GM21515 (cell line): ENCODE data around the gene DVL3.
"Not testable (repeated sequence)": the region's sequence is repeated elsewhere in the genome, so short reads cannot be mapped to it uniquely, and the experiment has no call there.

Source experiments
- ATAC-seq: cut with Tn5 transposase; IDR thresholded peaks from one replicate; pipeline ENCODE4 v1.9.1; 2021; ENCODE audit not compliant: unreplicated experiment

Gene DVL3

DNA sequence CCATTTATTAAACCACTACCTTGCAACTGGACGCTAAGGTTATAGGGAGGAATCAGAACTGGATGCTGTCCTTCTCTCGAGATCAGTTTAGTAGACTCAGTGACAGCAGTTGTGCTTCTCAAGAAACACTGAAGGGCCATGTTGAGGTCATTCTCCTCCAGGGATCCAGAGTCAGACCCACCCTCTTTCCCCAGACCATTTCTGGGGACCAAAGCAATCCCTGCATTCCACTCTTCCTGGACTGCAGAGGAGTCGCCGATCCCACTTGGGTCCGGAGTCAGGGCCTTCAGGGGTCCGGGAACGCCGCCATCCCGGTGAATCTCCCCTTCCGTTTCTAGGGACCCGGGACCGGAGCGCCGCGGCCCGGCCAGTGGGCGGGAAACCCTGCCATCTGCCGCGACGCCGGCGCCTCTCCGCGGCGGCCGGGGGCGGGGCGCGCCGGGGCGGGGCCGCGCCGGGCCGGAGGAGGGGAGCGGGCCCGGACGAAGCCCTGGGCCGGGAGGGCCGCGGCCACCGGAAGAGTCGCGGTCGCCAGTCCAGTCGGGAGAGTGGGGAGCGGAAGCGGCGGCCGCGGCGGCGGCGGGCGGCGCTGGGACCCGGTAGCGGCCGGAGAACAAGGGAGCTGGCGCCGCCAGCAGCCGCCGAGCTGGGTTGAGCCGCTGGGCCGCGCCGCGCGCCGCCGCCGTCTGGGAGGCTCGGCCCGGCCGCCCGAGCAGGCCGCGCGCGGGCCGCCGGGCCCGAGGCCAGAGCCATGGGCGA is at the start of gene DVL3:
DVL3 (plus strand) TSS at position 493 of the 759 bp plus-strand sequence; CDS start at position 752, 259 bp downstream.
- ATAC-seq, result peak; percentile 78

DNA sequence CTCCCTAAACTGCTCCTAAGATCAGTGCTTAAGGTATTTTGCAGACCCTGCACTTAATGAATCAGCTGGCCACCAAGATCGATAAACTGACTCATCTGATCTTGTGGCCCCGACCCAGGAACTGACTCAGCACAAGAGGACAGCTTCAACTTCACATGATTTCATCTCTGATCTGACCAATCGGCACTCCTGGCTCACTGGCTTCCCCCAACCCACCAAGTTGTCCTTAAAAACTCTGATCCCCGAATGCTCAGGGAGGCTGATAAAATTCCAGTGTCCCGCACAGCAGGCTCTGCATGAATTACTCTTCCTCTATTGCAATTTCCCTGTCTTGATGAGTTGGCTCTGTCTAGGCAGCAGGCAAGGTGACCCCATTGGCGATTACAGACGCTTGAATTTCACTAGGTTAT is 44.9 kb upstream of the DVL3 start:
- no peak for ATAC-seq

DNA sequence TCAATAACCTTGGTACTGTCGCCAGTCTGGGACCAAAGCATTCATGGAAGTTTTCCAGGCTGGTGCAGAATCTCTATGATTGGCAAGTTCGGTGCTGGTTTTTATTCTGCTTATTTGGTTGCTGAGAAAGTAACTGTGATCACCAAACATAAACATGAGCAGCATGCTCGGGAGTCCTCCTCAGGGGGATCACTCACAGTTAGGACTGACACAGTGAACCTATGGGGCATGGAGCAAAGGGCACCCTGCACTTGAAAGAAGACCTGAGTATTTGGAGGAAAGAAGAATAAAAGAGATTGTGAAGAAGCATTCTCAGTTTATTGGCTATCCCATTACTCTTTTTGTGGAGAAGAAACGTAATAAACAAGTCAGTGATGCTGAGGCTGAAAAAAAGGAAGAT is 39.2 kb upstream of the DVL3 start:
- no peak for ATAC-seq

DNA sequence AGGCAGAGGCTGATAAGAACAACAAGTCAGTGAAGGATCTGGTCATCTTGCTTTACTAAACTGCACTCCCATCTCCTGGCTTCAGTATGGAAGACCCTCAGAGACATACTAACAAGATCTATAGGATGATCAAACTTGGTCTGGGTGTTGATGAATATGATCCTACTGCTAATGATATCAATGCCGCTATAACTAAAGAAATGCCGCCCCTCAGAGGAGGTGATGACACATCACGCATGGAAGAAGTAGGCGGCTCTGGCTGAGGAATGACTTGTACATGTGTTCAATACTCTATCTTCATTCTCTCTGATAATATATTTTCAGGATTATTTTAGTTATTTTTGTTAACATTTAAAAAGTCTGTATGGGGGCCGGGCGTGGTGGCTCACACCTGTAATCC is 37.5 kb upstream of the DVL3 start:
- no peak for ATAC-seq

DNA sequence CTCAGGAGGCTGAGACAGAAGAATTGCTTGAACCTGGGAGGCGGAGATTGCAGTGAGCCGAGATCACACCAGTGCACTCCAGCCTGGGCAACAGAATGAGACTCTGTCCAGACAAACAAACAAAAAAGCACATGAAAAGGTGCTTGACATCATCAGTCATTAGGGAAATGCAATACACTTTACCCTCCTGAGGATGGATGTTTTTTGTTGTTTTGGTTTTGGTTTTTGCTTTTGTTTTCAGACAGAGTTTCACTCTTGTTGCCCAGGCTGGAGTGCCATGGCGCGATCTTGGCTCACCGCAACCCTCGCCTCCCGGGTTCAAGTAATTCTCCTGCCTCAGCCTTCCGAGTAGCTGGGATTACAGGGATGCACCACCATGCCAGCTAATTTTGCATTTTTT is 34.1 kb upstream of the DVL3 start:
- not testable (repeated sequence) for ATAC-seq

DNA sequence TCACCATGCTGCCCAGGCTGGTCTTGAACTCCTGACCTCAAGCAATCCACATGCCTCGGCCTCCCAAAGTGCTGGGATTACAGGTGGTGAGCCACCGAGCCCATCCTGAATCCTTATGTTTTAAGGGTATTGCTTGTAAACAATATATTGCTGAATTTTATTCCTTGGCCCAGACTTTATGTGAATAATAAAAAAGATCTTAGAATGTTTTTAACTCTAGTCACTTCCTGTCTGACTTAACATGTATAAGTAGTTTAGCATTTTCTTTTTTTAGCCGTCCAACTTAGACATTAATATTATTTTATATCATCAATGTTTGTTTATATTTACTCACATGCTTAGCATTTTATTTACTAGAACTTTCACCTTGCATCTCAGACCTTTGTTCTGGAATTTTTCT is 29.2 kb upstream of the DVL3 start:
- no peak for ATAC-seq

DNA sequence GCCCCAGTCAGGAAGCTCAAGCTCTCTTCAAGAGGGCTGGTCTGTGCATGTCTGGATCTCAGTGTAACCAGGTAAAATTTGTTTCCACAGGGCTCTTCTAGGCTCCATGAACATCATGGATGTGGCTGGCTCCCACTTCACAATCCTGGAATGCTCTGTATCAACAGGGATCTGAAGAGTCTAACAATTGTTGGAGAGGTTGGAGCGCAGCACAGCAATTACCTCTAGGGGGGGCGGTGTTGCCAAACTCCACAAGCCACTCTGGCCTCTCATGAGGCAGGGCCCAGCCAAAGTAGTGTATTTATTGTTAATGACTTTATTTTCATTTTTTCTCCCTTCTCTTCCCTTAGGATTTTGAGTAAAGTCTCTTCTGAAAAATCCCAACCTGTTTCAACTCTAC is 26.2 kb upstream of the DVL3 start:
- no peak for ATAC-seq

DNA sequence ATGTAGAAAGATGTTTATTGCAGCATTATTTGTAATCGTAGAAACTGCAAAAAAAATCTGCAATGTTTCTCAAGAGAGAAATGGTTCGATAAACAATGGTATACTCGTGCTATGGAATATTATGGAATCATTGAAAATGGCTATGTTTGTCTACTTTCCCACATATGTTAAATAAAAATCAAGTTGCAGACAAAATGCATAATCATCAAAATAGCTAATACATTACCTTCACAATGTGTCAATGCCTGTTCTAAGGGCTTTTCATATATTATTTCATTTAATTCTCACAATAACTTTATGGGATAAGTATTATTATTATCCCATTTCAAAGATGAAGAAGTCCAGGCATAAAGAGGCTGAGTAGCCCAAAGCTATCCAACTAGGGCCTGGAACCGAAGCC is 22.2 kb upstream of the DVL3 start:
- no peak for ATAC-seq

DNA sequence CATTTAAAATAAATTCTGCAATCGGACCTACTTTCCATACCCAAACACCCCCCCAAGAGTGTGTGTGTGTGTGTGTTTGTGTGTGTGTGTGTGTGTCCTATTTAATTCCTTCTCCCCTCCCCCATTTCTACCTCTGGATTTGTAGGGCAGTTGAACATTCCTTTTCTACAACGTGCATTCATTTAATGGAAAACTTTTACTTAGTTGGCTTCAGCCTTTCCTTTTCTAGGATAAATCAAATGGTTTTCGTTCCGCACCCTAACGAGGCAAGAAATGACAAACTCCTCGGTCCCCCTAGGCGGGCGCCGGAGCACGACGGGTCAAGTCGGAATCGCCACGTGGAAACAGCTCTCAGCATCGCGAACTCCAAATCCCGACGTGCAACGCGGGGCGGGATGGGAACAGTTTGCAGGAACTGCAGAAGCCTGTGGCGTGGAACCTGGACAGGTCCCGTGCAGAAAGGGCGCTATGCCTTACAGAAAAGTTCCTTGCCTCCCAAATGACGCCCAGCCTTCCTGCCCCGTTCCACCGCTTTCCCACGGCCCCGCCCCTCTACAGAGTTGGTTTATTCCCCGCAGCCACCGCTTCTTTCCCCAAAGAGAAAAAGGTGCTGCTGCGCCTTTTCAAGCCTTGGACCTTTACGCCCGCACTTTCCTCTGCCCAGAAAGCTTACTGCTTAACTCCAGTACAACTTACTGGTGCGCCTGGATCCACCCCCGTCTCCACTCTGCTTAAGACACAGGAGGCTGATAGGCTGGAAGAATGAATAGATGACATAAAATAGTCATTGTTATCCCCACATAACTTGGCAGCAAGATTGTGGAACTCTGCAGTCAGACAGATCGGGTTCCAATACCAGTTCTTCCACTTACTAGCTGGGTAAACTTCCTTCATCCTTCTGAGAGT is 21.1 kb upstream of the DVL3 start:
- ATAC-seq, result peak; percentile 41

DNA sequence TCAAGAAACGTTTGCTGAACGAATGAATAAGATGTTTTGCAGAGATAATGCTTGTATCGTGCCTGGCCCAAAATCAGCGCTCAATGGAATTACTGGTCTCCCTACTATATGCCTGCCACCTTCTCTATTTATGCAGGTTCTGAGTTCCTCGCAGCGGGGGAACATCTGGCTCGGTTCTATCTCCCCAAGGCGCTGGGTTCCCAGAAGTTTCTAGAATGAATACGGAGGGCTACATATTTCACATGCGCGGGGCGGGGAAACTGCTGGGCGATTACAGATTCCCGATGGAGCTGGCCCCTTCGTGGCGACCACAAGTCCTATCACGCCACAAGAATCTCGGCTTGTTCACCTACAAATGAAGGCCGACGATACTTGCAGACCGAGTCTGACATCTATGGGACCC is 20.4 kb upstream of the DVL3 start:
- peak; percentile 2 for ATAC-seq

DNA sequence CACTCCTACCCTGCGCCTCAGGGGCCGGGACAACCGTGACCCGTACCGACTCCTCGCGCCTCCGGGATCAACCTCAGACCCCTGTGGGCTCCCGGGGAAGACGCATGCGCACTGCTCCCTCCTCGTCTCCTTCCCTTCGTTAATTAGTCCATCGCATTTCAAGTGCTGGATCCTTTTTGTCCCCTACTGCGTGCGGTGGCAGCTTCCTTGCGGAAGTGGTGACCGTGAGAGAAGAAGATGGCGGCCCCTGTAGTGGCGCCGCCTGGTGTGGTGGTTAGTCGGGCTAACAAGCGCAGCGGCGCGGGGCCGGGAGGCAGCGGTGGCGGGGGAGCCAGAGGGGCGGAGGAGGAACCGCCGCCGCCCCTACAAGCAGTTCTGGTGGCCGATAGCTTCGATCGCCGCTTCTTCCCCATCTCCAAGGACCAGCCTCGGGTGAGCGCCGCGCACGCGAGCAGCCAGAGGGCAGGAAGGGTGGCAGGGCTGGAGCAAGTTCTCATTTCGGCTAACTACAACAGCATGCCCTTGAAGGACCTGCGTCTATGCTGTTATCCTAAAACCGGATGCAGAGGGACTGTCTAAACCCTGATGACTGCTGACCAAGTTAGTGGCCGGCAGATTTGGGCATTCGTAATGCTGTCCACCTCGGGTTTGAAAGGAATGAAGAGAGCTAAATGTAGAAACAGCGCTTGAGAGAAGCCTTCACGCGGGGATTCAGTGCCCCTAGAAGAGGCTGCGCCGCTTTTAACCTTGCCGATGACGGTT is 19.8 kb upstream of the DVL3 start, which contains the start of gene EIF2B5:
EIF2B5 (plus strand) TSS at position 210 of the 762 bp plus-strand sequence; CDS start at position 238, 28 bp downstream.
- ATAC-seq, result peak; percentile 85

DNA sequence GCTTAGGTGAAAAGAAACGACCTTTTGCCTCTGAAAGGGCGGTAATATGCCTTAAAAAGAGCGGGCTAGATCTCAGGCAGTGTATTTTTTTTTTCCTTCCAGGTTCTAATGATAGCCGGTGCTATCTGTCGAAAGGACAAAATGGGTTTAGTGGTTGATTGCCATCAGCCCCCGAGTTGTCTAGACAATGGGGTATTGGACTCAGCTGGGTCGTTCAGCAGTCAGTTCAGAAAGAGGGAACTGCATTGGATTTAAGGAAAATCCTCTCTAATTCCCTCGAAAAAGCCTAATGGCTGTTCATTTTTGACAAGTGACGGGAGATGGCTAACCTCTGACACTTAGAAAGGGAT is 19.3 kb upstream of the DVL3 start:
- ATAC-seq, result no peak

DNA sequence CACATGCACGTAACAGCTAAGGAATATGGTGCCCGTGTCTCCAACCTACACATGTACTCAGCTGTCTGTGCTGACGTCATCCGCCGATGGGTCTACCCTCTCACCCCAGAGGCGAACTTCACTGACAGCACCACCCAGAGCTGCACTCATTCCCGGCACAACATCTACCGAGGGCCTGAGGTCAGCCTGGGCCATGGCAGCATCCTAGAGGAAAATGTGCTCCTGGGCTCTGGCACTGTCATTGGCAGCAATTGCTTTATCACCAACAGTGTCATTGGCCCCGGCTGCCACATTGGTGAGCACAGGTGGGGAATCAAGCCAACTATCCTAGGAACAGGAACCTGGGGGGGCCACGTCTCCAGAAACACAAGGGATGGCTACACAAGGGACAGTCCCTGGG is 14.7 kb upstream of the DVL3 start:
- ATAC-seq, result no peak

DNA sequence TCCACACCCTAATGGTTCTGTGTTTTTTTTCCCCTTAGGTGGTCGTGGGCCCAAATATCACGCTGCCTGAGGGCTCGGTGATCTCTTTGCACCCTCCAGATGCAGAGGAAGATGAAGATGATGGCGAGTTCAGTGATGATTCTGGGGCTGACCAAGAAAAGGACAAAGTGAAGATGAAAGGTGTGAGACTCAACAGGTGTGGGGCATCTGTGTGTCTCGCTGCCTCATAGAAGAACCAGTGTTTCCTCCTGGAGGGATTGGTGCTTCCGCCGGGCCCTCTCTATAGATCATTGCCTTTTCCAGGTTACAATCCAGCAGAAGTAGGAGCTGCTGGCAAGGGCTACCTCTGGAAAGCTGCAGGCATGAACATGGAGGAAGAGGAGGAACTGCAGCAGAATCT is 13.0 kb upstream of the DVL3 start:
- ATAC-seq, result no peak

DNA sequence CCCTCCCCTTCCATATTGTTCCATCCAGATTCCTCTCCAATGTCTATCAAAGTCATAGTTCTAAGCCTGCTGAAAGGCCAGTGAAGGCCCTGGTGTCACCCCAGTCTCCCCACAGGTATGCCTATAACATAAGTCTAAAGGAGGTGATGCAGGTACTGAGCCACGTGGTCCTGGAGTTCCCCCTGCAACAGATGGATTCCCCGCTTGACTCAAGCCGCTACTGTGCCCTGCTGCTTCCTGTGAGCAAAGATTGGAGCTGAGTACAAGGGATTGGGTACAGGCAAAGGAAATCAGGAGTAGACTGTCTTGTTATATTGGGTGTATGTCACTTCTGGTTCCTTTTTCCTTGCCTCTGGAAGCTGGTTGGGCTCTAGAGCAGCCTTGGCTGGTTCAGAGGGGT is 11.8 kb upstream of the DVL3 start:
- ATAC-seq, result no peak

DNA sequence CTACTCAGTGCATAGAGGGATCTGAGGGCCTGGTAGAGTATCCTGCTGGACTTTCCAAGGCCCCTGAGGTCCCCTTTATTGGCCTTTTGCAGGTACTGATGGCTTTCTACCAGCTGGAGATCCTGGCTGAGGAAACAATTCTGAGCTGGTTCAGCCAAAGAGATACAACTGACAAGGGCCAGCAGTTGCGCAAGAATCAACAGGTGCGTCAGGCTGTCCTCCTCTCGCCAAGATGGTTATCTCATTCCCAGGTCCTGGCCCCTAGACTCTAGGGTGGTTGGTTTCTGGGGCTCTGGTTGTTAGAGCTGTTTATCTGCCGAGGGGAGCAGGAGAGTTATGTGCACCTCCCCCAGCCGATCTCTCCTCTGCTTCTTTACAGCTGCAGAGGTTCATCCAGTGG is 10.7 kb upstream of the DVL3 start:
- ATAC-seq, result no peak

DNA sequence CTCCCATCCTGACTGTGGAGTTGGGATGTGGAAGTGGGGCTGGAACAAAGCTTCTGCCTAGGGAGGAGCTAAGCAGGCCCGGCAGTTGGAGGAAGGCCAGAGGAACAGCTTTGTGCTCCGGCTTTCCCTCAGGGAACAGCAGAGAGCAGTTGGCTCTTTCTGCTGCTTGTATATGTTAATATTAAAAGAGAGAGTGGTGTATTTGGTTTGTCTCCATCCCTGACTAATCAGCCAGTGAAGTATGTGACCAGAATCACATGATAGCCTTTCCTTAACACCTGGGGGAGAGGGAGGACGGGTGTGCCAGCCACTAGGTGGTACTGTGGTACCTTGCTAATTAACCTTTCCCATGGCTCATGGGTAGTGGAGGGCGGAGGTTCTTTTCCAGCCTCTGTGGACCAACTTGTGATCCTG is 10.1 kb upstream of the DVL3 start:
- ATAC-seq, result no peak

DNA sequence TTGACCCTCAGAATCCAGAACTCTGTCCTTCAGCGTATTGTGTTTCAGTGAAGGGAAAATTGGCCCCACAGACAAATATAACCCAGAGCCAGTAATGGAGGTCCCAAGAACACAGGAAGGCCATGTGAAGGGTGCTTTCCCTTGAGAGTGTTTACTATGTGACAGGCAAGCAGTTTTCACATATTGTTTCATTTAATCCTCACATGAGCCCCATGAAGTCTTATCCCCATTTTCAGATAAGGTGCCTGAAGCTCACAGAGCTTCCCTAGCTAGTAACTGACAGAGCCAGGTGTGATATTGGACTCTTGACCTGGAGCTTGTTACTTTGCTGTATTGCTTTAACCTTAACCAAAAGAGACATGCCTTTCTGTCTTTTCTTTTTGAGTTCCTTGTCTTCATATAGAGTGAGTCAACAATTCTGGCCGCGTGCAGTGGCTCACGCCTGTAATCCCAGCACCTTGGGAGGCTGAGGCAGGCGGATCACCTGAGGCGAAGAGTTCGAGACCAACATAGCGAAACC is 9.4 kb upstream of the DVL3 start:
- ATAC-seq, result no peak

DNA sequence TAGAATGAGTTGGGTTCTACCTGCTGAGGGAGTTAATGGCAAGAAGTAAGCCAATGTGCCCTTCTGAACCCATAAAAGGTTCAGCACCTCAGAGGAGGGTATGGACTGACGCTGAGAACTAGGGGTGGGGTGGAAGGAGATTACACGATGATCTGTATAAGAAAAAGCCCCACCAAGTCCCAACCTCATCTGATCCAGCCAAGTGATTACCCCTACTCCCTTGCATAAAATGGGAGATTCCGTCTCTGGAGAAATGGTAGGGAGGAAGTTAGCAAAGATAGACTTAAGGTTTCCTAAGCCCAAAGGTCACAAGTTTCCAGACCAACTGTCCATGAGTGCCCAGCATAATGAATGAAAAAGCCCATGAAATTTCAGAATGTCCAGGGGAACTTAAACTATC is 7.1 kb upstream of the DVL3 start:
- no peak for ATAC-seq

DNA sequence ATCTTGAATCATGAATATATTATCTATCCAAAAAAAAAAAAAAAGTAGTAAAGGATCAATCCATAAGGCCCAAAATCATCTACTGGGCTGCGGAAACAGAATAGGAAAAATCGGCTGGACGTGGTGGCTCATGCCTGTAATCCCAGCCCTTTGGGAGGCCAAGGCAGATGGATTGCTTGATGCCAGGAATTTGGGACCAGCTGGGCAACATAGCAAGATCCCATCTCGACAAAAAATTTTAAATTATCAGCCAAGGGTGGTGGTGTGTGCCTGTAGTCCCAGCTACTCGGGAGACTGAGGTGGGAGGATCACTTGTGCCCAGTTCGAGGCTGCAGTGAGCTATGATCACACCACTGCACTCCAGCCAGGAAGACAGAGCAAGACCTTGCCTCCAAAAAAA is 6.1 kb upstream of the DVL3 start:
- ATAC-seq, result no peak

DNA sequence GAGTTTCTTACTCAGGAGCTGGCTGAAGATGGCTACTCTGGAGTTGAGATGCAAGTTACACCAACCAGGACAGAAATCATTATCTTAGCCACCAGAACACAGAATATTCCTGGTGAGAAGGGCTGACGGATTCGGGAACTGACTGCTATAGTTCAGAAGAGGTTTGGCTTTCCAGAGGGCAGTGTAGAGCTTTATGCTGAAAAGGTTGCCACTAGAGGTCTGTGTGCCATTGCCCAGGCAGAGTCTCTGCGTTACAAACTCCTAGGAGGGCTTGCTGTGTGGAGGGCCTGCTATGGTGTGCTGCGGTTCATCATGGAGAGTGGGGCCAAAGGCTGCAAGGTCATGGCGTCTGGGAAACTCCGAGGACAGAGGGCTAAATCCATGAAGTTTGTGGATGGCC is 5.4 kb upstream of the DVL3 start:
- not testable (repeated sequence) for ATAC-seq
